Heart left ventricle (tissue), 16 donors: Measurements from ENCODE around the gene SMOC2. TPM values are rescaled to one million over a fixed set of nuclear protein-coding genes. Genes with fewer than 3 reads are reported as not detected.

Experiments used
- ATAC-seq, 4 donors: fragments of 200-7000 bp; cut with Tn5 transposase; one replicate each; pipeline ENCODE4 v1.9.1; 2020 to 2022; ENCODE audit warnings: moderate library complexity in 4 of 4, mild to moderate bottlenecking in 3 of 4, moderate number of reproducible peaks in 1 of 4
- DNase-seq, 5 donors: peaks; one replicate each; pipeline ENCODE4 v3.0.0-alpha.2; 2020
- H3K27ac ChIP-seq, 12 donors: fragments of 200-600 bp; sonication (generic) in 4 of 12; one replicate each; pipeline versions ENCODE4 v1.5.0 to v1.8.0; 2016 to 2022; ENCODE audit warnings: mild to moderate bottlenecking in 2 of 12
- H3K27me3 ChIP-seq, 9 donors: fragments of 200-600 bp; sonication (generic) in 2 of 9; one replicate each; pipeline versions ENCODE4 v1.5.1 to v1.8.0; 2016 to 2022; ENCODE audit warnings: mild to moderate bottlenecking in 3 of 9
- H3K36me3 ChIP-seq, 9 donors: fragments of 200-600 bp; sonication (generic) in 2 of 9; one replicate each; pipeline versions ENCODE4 v1.5.0 to v1.8.0; 2018 to 2022; ENCODE audit warnings: mild to moderate bottlenecking in 2 of 9
- H3K4me1 ChIP-seq, 12 donors: fragments of 200-600 bp; sonication (generic) in 4 of 12; one replicate each; pipeline versions ENCODE4 v1.5.0 to v1.8.0; 2016 to 2022; ENCODE audit warnings: mild to moderate bottlenecking in 3 of 12
- H3K4me3 ChIP-seq, 12 donors: fragments of 200-600 bp; sonication (generic) in 4 of 12; one replicate each; pipeline versions ENCODE4 v1.5.0 to v1.8.0; 2017 to 2022; ENCODE audit warnings: mild to moderate bottlenecking in 9 of 12, moderate library complexity in 4 of 12
- H3K9me3 ChIP-seq, 12 donors: fragments of 200-600 bp; sonication (generic) in 4 of 12; one replicate each; pipeline versions ENCODE4 v1.5.0 to v1.8.0; 2016 to 2022; ENCODE audit warnings: mild to moderate bottlenecking in 1 of 12
- POLR2A ChIP-seq, 2 donors: fragments of 450-650 bp; IDR thresholded peaks; one replicate each; pipeline ENCODE4 v1.6.1; 2017; ENCODE audit warnings: antibody characterized with exemption in 2 of 2, mild to moderate bottlenecking in 2 of 2, moderate library complexity in 2 of 2
- WGBS, 4 donors: extraction: QIAGEN DNeasy Blood & Tissue Kit in 2 of 4; methylation state at CpG; one replicate each; pipeline versions ENCODE4 v1.1.5 to v1.1.7; 2013 to 2018; 5-methylcytosine and 5-hydroxymethylcytosine counted together
- intact Hi-C, 10 donors: fragments of 100-400 bp; cut with DNase I; formaldehyde crosslinking; loops; one replicate each; pipeline versions ENCODE4 v1.11.1 to v1.14.2; 2022
- long read RNA-seq, 3 donors: library from polyadenylated mRNA; unstranded; transcript quantifications; one replicate each; pipeline ENCODE4 v2.0.0, GENCODE V29; 2020 to 2021
- polyA plus RNA-seq, 2 donors: library from polyadenylated mRNA; stranded (reverse); fragments of 200-250 nt; gene quantifications; one replicate each; pipeline ENCODE4 v1.2.3, GENCODE V29; 2013
- total RNA-seq, 9 donors: library from RNA; depleted of rRNA in 2 of 9; stranded (reverse); fragments of >200 nt in 2 of 9; fragmentation: NEBNext Ultra II Directional in 3 of 9; extraction: Animal tissue kit (Norgen Biotek cat#: 25700) in 3 of 9; gene quantifications; one replicate each; pipeline versions ENCODE4 v1.1.0 to v1.2.4, GENCODE V29; 2016 to 2023
- TF ChIP-seq, protein P1 (sequence below), 12 donors: fragments of 200-600 bp; sonication (generic) in 4 of 12; IDR thresholded peaks; one replicate each; pipeline versions ENCODE4 v1.5.0 to v1.8.0; 2018 to 2022; ENCODE audit warnings: antibody characterized with exemption in 12 of 12, mild to moderate bottlenecking in 5 of 12
- donor health status: ischemic (EF 13 %, LVEDD 7.1; RV severe dilation, severe dysfunction).
- donor health status: healthy with polysubstance abuse.
- donor health status: DM: no; HTN: yes; CAD: no.
- donor health status: DM: no; HTN: no; CAD: no.
- donor health status: ischemic (EF 25% LVEDD 6.9; RV normal size, moderate dysfunction).
- donor health status: ischemic (EF 25% LVEDD 5.7; RV mildly dilated, moderate dysfunction).
- donor health status: healthy.
- donor health status: DM: yes; HTN: yes; CAD: no.
- donor health status: ischemic (EF 35%, LVEDD 5.7; RV mildly dilated, moderate dysfunction).
- donor health status: nonischemic (EF 11% LVEDD 7.7; RV severe dilation, severe dysfunction).
- donor health status: DM: yes; HTN: yes; CAD: no.
- donor health status: PGD.
- donor health status: ischemic (EF 29% LVEDD 5.4; RV normal size, mild dysfunction).
- donor health status: nonischemic (EF 23%, LVEDD 6.1; RV moderate dilation, normal function).

Gene SMOC2, protein sequence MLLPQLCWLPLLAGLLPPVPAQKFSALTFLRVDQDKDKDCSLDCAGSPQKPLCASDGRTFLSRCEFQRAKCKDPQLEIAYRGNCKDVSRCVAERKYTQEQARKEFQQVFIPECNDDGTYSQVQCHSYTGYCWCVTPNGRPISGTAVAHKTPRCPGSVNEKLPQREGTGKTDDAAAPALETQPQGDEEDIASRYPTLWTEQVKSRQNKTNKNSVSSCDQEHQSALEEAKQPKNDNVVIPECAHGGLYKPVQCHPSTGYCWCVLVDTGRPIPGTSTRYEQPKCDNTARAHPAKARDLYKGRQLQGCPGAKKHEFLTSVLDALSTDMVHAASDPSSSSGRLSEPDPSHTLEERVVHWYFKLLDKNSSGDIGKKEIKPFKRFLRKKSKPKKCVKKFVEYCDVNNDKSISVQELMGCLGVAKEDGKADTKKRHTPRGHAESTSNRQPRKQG
- total RNA-seq (10 to 100 TPM in 7 of 9 donors, 1 to 10 TPM in 2; 7.6 to 44.2 (median 24.0) TPM), polyA plus RNA-seq (1 to 10 TPM; 5.9 to 9.9 TPM)
- long read RNA-seq, donor 1, transcript SMOC2-202 (13 exons, 3,117 nt), result major isoform, 7 of 22 reads
- long read RNA-seq, donor 1, partial matches to known transcripts, result 5 of 22 reads
- long read RNA-seq, donor 1, other reads (novel, unspliced or antisense), result 10 of 22 reads
- long read RNA-seq, donor 2, transcript SMOC2-202 (13 exons, 3,117 nt), result major isoform, 9 of 17 reads
- long read RNA-seq, donor 2, partial matches to known transcripts, result 6 of 17 reads
- long read RNA-seq, donor 2, other reads (novel, unspliced or antisense), result 1 of 17 reads
- long read RNA-seq, donor 3, transcript SMOC2-202 (13 exons, 3,117 nt), result major isoform, 11 of 22 reads
- long read RNA-seq, donor 3, partial matches to known transcripts, result 6 of 22 reads
- long read RNA-seq, donor 3, other reads (novel, unspliced or antisense), result 4 of 22 reads

DNA sequence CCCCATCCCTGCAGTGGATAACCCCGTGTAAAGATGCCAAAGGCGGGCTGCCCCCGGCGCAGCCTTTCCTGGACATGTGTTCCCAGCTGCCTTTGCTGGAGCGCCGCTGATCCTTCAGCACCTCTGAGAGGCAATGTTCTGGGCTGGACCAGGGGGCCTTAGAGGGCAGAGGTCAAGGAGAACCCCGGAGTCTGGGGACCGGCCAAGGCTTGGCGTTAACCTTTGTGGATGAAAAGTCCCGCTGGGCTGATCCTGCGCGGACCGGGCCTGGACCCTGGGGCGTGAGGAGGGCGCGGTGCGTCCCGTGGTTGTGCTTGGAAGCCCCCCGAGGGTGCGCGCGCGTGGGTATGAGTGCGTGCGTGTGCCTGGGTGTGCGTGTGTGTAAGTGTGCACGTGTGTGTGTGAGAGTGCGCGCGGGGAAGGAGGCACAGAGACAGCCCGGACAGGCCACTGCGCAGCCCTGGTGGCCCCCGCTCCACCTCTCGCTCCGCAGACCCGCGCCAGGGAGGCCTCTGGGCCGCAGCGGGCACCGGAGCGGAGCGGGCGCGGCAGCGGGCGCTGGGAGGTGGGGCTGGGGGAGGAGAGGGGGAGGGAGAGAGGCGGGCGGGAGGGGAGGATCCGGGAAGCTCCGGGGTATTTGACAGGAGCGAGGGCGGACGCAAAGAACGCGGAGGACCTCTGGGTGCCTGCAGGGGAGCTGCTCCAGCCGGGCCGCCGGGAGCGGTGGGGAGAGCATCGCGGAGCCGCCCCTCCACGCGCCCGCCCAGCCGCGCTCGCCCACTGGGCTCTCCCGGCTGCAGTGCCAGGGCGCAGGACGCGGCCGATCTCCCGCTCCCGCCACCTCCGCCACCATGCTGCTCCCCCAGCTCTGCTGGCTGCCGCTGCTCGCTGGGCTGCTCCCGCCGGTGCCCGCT lies at the start of gene SMOC2:
TSS of gene SMOC2 (plus strand) at position 665 of the 914 bp plus-strand sequence. CDS start at position 852, 187 bp downstream.
- 3 to 4% (median 3%) methylated on average over 33 to 81 of the region's 81 CpGs for WGBS, 4 donors

DNA sequence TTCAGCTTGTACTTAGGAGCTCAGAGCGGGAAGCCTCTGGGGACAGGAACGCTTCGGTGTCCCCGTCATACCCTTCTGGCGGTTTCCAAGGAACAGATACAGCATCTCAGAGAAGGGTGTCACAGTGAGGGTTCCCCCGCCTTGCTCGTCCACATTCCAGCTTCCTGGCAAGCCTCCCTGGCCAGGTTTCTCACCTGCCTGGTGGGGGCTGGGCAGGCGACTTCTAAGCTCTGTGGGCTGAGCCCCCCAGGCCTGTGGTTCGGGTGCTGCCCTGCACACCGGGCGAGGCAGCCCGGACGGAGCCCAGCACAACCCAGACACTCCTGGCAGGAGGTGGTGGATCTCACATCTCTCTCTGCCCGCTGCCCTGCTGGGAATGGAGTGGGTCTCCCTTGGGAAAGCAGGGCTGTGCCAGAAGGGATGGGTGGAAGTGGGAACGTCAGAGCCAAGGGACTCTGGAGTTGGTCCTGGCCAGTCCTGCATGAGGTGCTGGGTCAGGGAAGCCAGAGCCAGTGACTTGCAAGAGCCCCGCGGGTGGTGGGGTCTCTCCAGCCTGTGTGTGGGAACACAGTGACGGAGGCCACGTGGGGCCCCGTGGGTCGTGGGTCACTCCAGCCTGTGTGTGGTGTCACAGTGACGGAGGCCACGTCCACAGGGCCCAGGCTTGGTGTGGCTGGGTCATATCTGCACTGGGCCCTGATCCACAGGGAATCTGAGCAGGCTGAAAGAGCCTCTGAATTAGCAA lies 47.7 kb upstream of the SMOC2 start:
- ATAC-seq (no peak), DNase-seq (peak in 1 of 5 donors; percentile 51)
- Histone ChIP-seq H3K36me3 (no peaks in the 10 kb centered on the region), H3K4me1 (no peaks in the 10 kb centered on the region), H3K4me3 (no peak overlapping the region), H3K9me3 (no peaks in the 10 kb centered on the region), H3K27ac (no peak overlapping the region), H3K27me3 (peaks cover 0 to 8% (median 0%) of the 10 kb centered on the region in 9 donors)
- intact Hi-C loops, result no loop called here
- 85 to 89% (median 86%) methylated on average over 23 of the region's 23 CpGs for WGBS, 4 donors
- TF ChIP-seq, protein P1, sequence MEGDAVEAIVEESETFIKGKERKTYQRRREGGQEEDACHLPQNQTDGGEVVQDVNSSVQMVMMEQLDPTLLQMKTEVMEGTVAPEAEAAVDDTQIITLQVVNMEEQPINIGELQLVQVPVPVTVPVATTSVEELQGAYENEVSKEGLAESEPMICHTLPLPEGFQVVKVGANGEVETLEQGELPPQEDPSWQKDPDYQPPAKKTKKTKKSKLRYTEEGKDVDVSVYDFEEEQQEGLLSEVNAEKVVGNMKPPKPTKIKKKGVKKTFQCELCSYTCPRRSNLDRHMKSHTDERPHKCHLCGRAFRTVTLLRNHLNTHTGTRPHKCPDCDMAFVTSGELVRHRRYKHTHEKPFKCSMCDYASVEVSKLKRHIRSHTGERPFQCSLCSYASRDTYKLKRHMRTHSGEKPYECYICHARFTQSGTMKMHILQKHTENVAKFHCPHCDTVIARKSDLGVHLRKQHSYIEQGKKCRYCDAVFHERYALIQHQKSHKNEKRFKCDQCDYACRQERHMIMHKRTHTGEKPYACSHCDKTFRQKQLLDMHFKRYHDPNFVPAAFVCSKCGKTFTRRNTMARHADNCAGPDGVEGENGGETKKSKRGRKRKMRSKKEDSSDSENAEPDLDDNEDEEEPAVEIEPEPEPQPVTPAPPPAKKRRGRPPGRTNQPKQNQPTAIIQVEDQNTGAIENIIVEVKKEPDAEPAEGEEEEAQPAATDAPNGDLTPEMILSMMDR (IDR thresholded peaks at IDR 0.05), result no peak
- no peak for TF ChIP-seq POLR2A (IDR thresholded peaks at IDR 0.05)

More for the DNA sequence above, at the start of gene SMOC2:
- intact Hi-C loops, result loop anchor here in 2 of 10 donors (5.0 to 10.0 kb wide), 3 partner anchors 63 to 204 kb away; no protein-coding TSS in a partner anchor
- TF ChIP-seq, protein P1 (IDR thresholded peaks at IDR 0.05), result peak in 1 of 12 donors; percentile 6
- no peak for TF ChIP-seq POLR2A (IDR thresholded peaks at IDR 0.05)
- peak within 1 kb of the TSS; percentile 41 to 79 (median 60) for H3K4me3 ChIP-seq
- H3K9me3 ChIP-seq, result no peaks in the 10 kb centered on the region
- ATAC-seq (peak; percentile 33 to 80 (median 71)), DNase-seq (peak in 4 of 5 donors; percentile 54 to 68 (median 60))
- peaks cover 0 to 22% (median 7%) of the 10 kb centered on the region in 12 donors for H3K4me1 ChIP-seq
- H3K27me3 ChIP-seq, result peaks cover 9 to 56% (median 29%) of the 10 kb centered on the region in 9 donors
- peak within 1 kb of the TSS in 10 of 12 donors; percentile 22 to 84 (median 63) for H3K27ac ChIP-seq
- H3K36me3 ChIP-seq, result no peaks in the 10 kb centered on the region

DNA sequence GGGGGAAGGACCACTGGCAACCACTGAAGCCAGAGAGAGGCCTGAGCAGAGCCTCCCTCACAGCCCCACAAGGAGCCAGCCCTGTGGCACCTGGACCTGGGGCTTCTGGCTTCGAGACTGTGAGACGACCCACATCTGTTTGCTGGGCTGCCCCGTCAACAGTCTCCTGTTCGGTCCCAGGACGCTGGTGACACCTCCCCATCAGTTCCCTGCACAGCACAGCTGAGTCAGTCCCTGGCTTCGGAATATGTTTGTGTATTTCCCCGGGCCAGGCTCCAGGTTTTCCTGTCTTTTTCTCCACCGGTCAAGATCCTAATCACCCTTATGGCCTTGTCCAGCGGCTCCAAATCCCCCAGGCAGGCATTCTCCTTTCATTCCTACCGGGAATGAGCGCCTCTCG lies 46.4 kb upstream of the SMOC2 start:
- 61 to 80% (median 72%) methylated on average over 11 to 12 of the region's 12 CpGs for WGBS, 4 donors
- Histone ChIP-seq H3K27me3 (peaks cover 0 to 6% (median 0%) of the 10 kb centered on the region in 9 donors), H3K36me3 (no peaks in the 10 kb centered on the region), H3K9me3 (peaks cover 0 to 13% (median 0%) of the 10 kb centered on the region in 12 donors), H3K4me3 (no peak overlapping the region), H3K27ac (no peak overlapping the region), H3K4me1 (no peaks in the 10 kb centered on the region)
- intact Hi-C loops, result no loop called here
- ATAC-seq (no peak), DNase-seq (peak in 1 of 5 donors; percentile 32)
- TF ChIP-seq, protein P1 (IDR thresholded peaks at IDR 0.05), result no peak
- no peak for TF ChIP-seq POLR2A (IDR thresholded peaks at IDR 0.05)
